GM12892 (cell line): ENCODE measurements around the gene KRTAP5-5.
A peak's percentile ranks its signal among the peaks of the same experiment; 100 is the strongest.

ENCODE experiments used
- DNase-seq: peaks from one replicate; pipeline ENCODE4 v3.0.0; 2011; ENCODE audit not compliant: insufficient read length
- FAIRE-seq: peaks from 2 replicates; lab custom pipeline; 2011; peaks lifted over from hg19 to GRCh38; lab: Jason Lieb, UNC
- POLR2A ChIP-seq: IDR thresholded peaks from 2 replicates; pipeline ENCODE4 v1.6.1; 2011; ENCODE audit warnings: low read depth, low read length, control low read depth
- POLR2AphosphoS5 ChIP-seq: IDR thresholded peaks from 2 replicates; pipeline ENCODE4 v1.6.1; 2011; ENCODE audit warnings: low read depth, low read length, control low read depth
- TAF1 ChIP-seq: IDR thresholded peaks from 2 replicates; pipeline ENCODE4 v1.6.1; 2011; ENCODE audit warnings: low read depth, mild to moderate bottlenecking, control low read depth, low read length, borderline replicate concordance

Gene KRTAP5-5

GRCh38 chr11:1623716-1624115 is 5.9 kb upstream of the KRTAP5-5 start:
- no peak for DNase-seq
- no peak for TF ChIP-seq POLR2AphosphoS5
- no peak for TF ChIP-seq TAF1
- TF ChIP-seq POLR2A: no peak
- FAIRE-seq: no peak

GRCh38 chr11:1624621-1625020 is 5.0 kb upstream of the KRTAP5-5 start:
- no peak for TF ChIP-seq TAF1
- no peak for TF ChIP-seq POLR2AphosphoS5
- FAIRE-seq: no peak
- DNase-seq: no peak

GRCh38 chr11:1625541-1625940 is 4.0 kb upstream of the KRTAP5-5 start:
- DNase-seq: no peak
- FAIRE-seq: no peak
- no peak for TF ChIP-seq TAF1
- TF ChIP-seq POLR2A: no peak
- no peak for TF ChIP-seq POLR2AphosphoS5

- FAIRE-seq: peak; percentile 44
- DNase-seq: peak; percentile 73
- TF ChIP-seq POLR2AphosphoS5 (no peak), POLR2A (no peak), TAF1 (no peak)
Measured at GRCh38 chr11:1628506-1629325, 859 bp upstream of the KRTAP5-5 start.

GRCh38 chr11:1630271-1630670 is 696 bp downstream of the KRTAP5-5 start:
- FAIRE-seq (no peak), DNase-seq (no peak)
- TF ChIP-seq TAF1: no peak
- TF ChIP-seq POLR2AphosphoS5: no peak
- no peak for TF ChIP-seq POLR2A

- FAIRE-seq (no peak), DNase-seq (no peak)
- no peak for TF ChIP-seq POLR2AphosphoS5
- no peak for TF ChIP-seq TAF1
- no peak for TF ChIP-seq POLR2A
Measured at GRCh38 chr11:1631066-1631568, 1.5 kb downstream of the KRTAP5-5 start.

- FAIRE-seq (no peak), DNase-seq (no peak)
- TF ChIP-seq POLR2A (no peak), POLR2AphosphoS5 (no peak), TAF1 (no peak)
Measured at GRCh38 chr11:1632053-1632714, 2.6 kb downstream of the KRTAP5-5 start.

- DNase-seq: no peak
- FAIRE-seq: no peak
- TF ChIP-seq TAF1: no peak
- TF ChIP-seq POLR2A: no peak
- no peak for TF ChIP-seq POLR2AphosphoS5
Measured at GRCh38 chr11:1633864-1634263, 4.3 kb downstream of the KRTAP5-5 start.

GRCh38 chr11:1636291-1636950 is 6.8 kb downstream of the KRTAP5-5 start:
- FAIRE-seq (no peak), DNase-seq (no peak)
- TF ChIP-seq POLR2AphosphoS5: no peak
- TF ChIP-seq TAF1: no peak
- TF ChIP-seq POLR2A: no peak

- no peak for TF ChIP-seq POLR2A
- no peak for TF ChIP-seq TAF1
- no peak for TF ChIP-seq POLR2AphosphoS5
- FAIRE-seq (no peak), DNase-seq (no peak)
Measured at GRCh38 chr11:1637628-1638027, 8.1 kb downstream of the KRTAP5-5 start.

GRCh38 chr11:1638344-1638743 is 8.8 kb downstream of the KRTAP5-5 start:
- FAIRE-seq (no peak), DNase-seq (no peak)
- no peak for TF ChIP-seq POLR2A

- FAIRE-seq (no peak), DNase-seq (no peak)
- TF ChIP-seq POLR2AphosphoS5 (no peak), TAF1 (no peak), POLR2A (no peak)
Measured at GRCh38 chr11:1639102-1639620, 9.6 kb downstream of the KRTAP5-5 start.
